Peyer's patch (tissue), 4 donors: ENCODE measurements around the gene C1orf210. TPM values are rescaled to one million over a fixed set of nuclear protein-coding genes. Genes with fewer than 3 reads are reported as not detected.

Source experiments
- DNase-seq, 3 donors: peaks; one replicate each; pipeline ENCODE4 v3.0.0-alpha.2; 2017 to 2019
- H3K27ac ChIP-seq, 4 donors: fragments of 200-600 bp; sonication (generic); one replicate each; pipeline ENCODE4 v1.5.1; 2016 to 2019
- H3K27me3 ChIP-seq, 2 donors: fragments of 200-600 bp; sonication (generic); one replicate each; pipeline ENCODE4 v1.5.1; 2019
- H3K36me3 ChIP-seq, 3 donors: fragments of 200-600 bp; sonication (generic); one replicate each; pipeline ENCODE4 v1.5.1; 2016 to 2019
- H3K4me1 ChIP-seq, 4 donors: fragments of 200-600 bp; sonication (generic); one replicate each; pipeline ENCODE4 v1.5.1; 2016 to 2019
- H3K4me3 ChIP-seq, 4 donors: fragments of 200-600 bp; sonication (generic); 1 replicate in 3 of 4; 2 replicates in 1 of 4; pipeline ENCODE4 v1.5.1; 2016 to 2019; ENCODE audit warnings: mild to moderate bottlenecking in 1 of 4
- H3K9me3 ChIP-seq, 4 donors: fragments of 200-600 bp; sonication (generic); one replicate each; pipeline ENCODE4 v1.5.1; 2016 to 2019; ENCODE audit warnings: mild to moderate bottlenecking in 1 of 4
- POLR2A ChIP-seq, 2 donors: fragments of 450-650 bp; IDR thresholded peaks; one replicate each; pipeline ENCODE4 v1.5.1; 2017; ENCODE audit warnings: antibody characterized with exemption in 2 of 2, mild to moderate bottlenecking in 2 of 2, moderate library complexity in 2 of 2
- total RNA-seq, 4 donors: library from RNA; depleted of rRNA; stranded (reverse); fragments of >200 nt; gene quantifications; one replicate each; pipeline ENCODE4 v1.1.0, GENCODE V29; 2016
- TF ChIP-seq, protein P1 (sequence below), 6 experiments: fragments of 450-650 bp in 4 of 6; fragments of 200-600 bp in 2 of 6; sonication (generic) in 1 of 6; IDR thresholded peaks; one replicate each; pipeline ENCODE4 v1.5.1; 2017 to 2019; ENCODE audit warnings: antibody characterized with exemption in 6 of 6, mild to moderate bottlenecking in 3 of 6, moderate library complexity in 1 of 6

Gene C1orf210
- total RNA-seq, 4 donors from 2014 or later, result 4.1 to 80.9 (median 74.4) TPM

DNA sequence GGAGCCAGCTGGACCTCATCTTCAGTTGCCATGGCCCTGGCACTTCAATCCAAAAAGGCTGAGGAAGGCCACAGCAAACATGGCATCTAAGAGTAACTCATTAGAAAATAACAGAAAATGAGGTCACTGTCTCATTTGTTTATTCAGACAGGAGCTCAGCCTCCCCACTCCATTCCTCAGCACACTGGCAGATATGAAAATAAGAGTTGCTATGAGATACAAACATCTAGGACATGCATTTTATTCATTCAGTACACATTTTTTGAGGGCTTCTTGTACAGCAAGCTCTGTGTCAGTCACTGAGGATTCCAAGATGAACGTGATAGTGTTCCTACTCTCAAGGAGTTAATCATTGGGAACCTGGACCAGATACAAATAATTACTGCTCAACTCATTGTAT lies 48.3 kb downstream of the C1orf210 start:
- Histone ChIP-seq H3K9me3 (no peaks in the 10 kb centered on the region), H3K4me1 (peaks cover 0 to 10% (median 4%) of the 10 kb centered on the region in 4 donors), H3K27ac (no peak overlapping the region), H3K4me3 (no peak overlapping the region), H3K27me3 (no peaks in the 10 kb centered on the region), H3K36me3 (no peaks in the 10 kb centered on the region)
- DNase-seq, result no peak
- TF ChIP-seq POLR2A (IDR thresholded peaks at IDR 0.05), result no peak
- TF ChIP-seq, protein P1, sequence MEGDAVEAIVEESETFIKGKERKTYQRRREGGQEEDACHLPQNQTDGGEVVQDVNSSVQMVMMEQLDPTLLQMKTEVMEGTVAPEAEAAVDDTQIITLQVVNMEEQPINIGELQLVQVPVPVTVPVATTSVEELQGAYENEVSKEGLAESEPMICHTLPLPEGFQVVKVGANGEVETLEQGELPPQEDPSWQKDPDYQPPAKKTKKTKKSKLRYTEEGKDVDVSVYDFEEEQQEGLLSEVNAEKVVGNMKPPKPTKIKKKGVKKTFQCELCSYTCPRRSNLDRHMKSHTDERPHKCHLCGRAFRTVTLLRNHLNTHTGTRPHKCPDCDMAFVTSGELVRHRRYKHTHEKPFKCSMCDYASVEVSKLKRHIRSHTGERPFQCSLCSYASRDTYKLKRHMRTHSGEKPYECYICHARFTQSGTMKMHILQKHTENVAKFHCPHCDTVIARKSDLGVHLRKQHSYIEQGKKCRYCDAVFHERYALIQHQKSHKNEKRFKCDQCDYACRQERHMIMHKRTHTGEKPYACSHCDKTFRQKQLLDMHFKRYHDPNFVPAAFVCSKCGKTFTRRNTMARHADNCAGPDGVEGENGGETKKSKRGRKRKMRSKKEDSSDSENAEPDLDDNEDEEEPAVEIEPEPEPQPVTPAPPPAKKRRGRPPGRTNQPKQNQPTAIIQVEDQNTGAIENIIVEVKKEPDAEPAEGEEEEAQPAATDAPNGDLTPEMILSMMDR (IDR thresholded peaks at IDR 0.05), result no peak

DNA sequence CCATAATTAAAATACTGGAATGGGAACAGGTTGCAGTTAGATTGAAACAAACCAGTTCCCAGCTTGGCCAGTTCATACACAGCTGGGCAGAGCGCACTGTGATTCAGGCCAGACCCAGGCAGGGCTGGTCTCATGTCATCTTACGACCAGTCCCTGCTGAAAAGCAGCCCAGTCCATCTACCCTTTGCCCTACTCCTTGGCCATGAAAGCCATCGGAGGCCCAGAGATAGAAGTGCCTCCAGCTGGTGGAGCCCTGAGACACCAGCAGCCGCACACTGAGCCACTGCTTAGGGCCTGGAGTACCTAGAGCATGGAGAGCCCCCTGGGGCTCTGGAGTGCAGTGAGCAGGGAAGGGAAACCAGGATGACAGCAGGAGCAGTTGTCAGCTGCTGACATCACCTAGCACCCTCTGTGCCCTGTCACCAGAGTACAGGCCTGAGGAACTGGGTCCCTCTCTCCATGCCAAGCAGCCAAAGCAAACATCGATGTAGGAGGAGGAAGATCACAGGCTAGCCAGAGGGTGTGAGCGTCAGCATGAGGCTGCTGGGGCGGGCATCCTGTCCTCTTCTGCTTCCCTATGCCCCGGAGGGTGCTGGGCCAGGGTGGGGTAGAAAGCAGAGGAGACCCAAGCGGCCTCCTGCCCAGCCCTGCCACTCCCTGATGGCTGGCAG lies 49.8 kb downstream of the C1orf210 start:
- no peaks in the 10 kb centered on the region for H3K27me3 ChIP-seq
- no peaks in the 10 kb centered on the region for H3K36me3 ChIP-seq
- peak overlapping the region in 1 of 4 donors; percentile 3 for H3K27ac ChIP-seq
- H3K4me3 ChIP-seq, result no peak overlapping the region
- no peak for TF ChIP-seq POLR2A (IDR thresholded peaks at IDR 0.05)
- TF ChIP-seq, protein P1 (IDR thresholded peaks at IDR 0.05), result no peak
- no peaks in the 10 kb centered on the region for H3K9me3 ChIP-seq
- H3K4me1 ChIP-seq, result peaks cover 0 to 10% (median 4%) of the 10 kb centered on the region in 4 donors
- DNase-seq, result peak in 1 of 3 donors; percentile 58

DNA sequence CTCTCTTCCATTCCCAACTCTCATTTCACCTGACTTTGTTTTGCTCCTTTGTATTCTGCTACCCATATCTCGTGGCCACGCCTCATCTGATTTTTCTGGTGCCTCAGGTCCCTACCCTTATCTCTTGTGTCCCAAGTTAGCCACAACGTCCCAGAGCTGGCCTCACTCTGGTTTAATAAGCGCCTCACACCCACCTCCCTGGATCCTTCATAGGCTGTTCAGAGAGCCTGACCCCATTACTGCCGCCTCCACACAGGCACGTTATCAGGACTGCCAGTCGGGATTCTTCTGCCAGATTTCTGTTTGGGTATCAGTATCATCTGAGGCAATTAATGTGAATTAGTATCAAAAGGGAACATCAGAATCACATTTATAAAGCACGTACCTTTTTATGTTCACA lies 50.3 kb downstream of the C1orf210 start:
- no peak overlapping the region for H3K4me3 ChIP-seq
- no peaks in the 10 kb centered on the region for H3K36me3 ChIP-seq
- no peaks in the 10 kb centered on the region for H3K9me3 ChIP-seq
- peaks cover 0 to 9% (median 4%) of the 10 kb centered on the region in 4 donors for H3K4me1 ChIP-seq
- H3K27ac ChIP-seq, result peak overlapping the region in 1 of 4 donors; percentile 3
- TF ChIP-seq, protein P1 (IDR thresholded peaks at IDR 0.05), result no peak
- no peak for TF ChIP-seq POLR2A (IDR thresholded peaks at IDR 0.05)
- DNase-seq, result no peak
- H3K27me3 ChIP-seq, result no peaks in the 10 kb centered on the region

DNA sequence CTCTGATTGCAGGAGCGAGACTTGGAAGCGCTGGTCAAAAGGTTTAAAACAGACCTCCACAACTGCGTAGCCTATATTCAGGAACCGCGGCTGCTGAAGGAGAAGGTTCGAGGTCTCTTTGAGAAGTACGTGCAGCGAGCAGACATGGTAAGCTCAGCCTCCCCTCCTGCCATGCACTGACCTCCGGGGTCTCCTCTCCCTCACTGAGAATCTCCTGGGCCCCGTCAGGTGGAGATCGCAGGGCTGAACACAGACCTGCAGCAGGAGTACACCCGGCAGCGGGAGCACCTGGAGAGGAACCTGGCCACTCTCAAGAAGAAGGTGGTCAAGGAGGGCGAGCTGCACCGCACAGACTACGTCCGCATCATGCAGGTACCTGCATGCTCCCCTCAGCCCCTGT lies 51.1 kb downstream of the C1orf210 start:
- Histone ChIP-seq H3K9me3 (no peaks in the 10 kb centered on the region), H3K36me3 (no peaks in the 10 kb centered on the region), H3K4me1 (peaks cover 0 to 5% (median 4%) of the 10 kb centered on the region in 4 donors), H3K27me3 (no peaks in the 10 kb centered on the region), H3K27ac (no peak overlapping the region), H3K4me3 (no peak overlapping the region)
- TF ChIP-seq POLR2A (IDR thresholded peaks at IDR 0.05), result no peak
- TF ChIP-seq, protein P1 (IDR thresholded peaks at IDR 0.05), result no peak
- DNase-seq, result no peak

DNA sequence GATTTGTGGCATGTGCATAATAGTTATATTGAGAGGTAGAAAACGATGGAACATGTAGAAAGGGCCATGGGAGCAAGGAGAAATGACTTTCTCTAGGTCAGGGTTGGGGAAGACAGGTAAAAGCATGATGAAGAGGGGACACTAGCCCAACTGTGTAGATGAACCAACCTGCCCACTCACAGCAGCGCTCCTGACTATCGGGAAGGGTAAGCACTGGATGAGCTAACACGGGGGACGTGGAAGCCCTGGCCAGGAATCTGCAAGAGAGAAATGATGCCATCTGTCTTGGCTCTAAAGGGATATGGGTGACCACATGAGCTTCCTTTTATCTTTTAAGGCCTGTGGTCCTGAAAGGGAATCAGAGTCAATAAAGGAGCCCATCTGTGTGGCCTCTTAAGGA lies 51.8 kb downstream of the C1orf210 start:
- DNase-seq, result no peak
- H3K4me1 ChIP-seq, result peaks cover 0 to 5% (median 3%) of the 10 kb centered on the region in 4 donors
- no peak overlapping the region for H3K4me3 ChIP-seq
- H3K27ac ChIP-seq, result no peak overlapping the region
- TF ChIP-seq POLR2A (IDR thresholded peaks at IDR 0.05), result no peak
- TF ChIP-seq, protein P1 (IDR thresholded peaks at IDR 0.05), result no peak
- H3K9me3 ChIP-seq, result no peaks in the 10 kb centered on the region
- no peaks in the 10 kb centered on the region for H3K27me3 ChIP-seq
- no peaks in the 10 kb centered on the region for H3K36me3 ChIP-seq
